GM04504 (cell line): ENCODE measurements around the gene LPO.

Experiments used
- DNase-seq: peaks from one replicate; pipeline ENCODE4 v3.0.0-alpha.2; 2012; ENCODE audit warnings: low read depth

The LPO gene

DNA sequence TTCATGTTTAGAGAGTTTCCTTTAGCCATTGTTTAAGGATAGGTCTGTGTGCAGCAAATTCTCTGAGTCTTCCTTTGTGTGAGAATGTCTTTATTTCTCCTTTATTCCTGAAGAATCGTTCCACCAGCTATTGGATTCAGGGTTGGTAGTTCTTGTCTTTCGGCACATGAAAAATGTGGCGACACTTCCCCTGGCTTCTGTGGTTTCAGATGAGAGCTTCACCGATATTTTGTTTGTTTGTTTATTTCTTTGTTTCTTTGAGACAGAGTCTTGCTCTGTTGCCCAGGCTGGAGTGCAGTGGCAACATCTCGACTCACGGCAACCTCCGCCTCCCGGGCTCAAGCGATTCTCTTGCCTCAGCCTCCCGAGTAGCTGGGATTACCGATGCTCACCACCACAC is 23.8 kb downstream of the LPO start:
- no peak for DNase-seq

DNA sequence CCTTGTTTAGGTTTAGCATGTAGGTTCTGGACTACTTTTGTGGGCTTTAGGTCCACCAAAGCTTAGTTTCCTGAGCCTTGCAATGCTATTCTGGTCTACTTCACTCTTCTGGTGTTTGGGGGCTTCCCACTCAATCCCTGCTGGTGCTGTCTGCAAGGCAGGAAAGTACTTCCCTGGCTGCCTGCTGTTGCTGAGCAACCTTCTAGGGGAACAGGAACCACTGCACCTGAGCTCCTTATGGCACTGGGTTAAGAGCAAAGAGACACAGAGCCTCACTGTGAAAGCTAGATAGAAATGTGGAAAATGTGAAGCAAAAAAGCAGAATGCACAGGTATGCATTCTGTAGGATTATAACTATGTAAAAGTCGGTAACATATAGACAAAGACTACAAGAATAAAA is 25.4 kb downstream of the LPO start:
- no peak for DNase-seq

DNA sequence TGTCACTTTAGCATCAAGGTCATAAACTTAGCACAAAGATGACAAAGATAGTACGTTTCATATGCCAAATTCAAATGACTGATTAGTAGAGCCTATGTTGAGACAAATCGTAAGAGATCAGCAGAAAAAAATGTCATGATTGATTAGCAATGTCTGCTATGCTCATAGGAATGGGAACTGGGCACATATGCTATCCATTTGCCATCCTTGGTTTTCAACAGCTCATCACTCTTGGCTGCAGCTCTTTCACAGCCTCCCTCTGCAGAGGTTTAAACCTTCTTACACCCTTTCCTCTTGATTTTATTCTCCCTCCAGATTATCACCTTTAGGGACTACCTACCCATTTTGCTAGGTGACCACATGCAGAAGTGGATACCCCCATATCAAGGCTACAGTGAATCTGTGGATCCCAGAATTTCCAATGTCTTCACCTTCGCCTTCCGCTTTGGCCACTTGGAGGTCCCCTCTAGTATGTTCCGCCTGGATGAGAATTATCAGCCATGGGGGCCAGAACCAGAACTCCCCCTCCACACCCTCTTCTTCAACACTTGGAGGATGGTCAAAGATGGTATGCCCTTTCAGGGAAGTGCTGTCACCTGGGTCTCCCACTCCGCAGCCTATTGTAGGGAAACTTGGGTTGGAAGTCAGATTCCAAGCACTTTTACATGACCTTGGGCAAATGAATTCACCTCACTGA is 26.2 kb downstream of the LPO start:
- DNase-seq, result no peak

DNA sequence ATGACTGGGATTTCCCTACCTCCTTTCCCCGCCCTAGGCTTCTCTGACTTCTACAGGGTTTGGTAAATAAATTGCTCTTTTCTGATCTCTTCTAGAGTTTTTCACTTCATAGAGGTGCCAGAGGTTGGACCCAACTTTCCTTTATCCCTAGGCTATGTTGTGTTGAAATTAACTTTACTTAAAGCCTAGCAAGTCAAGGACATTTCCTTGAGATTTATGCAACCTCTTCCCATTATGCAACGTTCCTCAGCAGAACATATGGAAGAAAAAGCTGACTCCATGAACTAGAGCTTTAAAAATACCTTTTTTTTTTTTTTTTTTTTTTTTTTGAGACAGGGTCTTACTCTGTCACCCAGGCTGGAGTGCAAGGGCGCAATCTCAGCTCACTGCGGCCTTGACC is 26.9 kb downstream of the LPO start:
- DNase-seq, result no peak

DNA sequence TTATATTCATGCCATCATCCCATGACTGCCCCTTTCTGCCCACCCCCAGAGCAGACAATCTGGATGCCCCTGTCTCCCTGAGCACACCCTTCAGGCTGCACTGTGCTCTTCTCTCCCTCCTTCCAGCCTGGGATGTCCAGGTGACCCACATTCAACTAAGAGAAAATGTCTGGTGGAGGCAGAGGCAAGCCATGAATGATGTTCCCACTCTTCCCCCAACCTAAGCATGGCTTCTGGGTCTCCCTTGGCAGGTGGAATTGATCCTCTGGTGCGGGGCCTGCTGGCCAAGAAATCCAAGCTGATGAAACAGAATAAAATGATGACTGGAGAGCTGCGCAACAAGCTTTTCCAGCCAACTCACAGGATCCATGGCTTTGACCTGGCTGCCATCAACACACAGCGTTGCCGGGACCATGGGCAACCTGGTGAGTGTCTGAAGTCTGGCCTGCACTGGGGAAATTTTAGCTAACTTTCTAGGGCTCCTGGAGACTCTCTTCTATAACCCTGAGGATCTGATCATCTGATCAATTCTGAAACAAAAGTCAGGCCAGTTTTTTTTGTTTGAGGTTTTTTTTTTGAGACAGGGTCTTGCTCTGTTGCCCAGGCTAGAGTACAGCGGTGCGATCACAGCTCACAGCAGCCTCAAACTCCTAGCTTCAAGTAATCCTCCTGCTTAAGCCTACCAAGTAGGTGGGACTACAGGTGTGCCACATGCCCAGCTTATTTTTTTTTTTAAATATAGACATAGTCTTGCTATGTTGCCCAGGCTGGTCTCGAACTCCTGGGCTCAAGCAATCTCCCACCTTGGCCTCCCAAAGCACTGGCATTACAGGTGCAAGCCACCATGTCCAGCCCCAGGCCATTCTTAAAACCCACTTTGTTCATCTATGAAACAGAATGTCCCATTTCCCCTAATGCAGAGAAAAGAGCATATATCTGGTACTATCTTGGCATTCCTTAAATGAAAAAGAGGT is 27.8 kb downstream of the LPO start:
- DNase-seq, result no peak

DNA sequence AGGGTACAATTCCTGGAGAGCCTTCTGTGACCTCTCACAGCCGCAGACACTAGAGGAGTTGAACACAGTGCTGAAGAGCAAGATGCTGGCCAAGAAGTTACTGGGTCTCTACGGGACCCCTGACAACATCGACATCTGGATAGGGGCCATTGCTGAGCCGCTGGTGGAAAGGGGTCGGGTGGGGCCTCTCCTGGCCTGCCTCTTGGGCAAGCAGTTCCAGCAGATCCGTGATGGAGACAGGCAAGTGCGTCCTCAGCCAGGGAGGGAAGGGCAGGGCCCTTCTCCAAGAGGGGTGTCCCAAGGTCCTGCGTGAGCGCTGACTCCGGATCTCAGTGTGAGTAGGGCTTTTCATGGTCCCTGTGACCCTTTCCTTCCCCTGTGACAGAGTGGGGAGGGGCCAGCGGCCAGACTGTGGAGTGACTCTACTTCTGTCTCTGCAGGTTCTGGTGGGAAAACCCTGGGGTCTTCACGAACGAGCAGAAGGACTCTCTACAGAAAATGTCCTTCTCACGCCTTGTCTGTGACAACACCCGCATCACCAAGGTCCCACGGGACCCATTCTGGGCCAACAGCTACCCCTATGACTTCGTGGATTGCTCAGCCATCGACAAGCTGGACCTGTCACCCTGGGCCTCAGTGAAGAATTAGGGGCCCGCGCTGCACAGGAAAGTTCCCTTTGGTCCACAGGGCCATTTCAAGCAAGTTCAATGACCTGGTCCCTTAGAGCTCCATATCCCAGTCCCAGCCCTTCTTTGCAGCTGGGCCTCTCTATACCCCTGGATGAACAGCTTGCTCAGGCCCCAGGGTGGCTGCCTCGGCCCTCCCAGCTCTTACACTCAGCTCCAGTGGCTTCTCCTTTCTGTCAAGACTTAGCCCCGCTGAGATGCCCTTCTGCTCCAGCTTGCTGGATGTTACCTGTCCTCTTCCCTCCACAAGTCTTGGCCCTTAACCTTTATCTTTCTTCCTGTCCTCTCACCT is 29.3 kb downstream of the LPO start:
- DNase-seq, result no peak

DNA sequence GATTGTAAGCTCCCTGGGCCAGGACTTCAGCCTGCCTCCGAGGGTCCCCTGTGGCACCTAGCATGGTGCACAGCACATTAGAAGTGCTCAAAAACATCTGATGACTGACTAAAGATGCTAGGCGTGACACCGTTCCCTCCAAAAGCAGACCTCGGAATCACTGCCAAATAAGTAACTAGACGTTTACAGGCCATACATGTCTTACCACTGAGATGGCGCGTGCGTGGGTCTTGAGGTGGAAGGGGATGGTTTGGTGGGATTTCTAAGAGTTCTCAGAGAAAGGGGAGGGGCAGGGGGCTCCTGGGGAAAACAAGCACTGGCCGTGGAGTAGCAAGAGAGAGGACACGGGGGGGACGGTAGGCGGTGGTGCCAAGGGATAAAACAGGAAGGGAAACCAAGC is 29.9 kb downstream of the LPO start:
- DNase-seq, result no peak

DNA sequence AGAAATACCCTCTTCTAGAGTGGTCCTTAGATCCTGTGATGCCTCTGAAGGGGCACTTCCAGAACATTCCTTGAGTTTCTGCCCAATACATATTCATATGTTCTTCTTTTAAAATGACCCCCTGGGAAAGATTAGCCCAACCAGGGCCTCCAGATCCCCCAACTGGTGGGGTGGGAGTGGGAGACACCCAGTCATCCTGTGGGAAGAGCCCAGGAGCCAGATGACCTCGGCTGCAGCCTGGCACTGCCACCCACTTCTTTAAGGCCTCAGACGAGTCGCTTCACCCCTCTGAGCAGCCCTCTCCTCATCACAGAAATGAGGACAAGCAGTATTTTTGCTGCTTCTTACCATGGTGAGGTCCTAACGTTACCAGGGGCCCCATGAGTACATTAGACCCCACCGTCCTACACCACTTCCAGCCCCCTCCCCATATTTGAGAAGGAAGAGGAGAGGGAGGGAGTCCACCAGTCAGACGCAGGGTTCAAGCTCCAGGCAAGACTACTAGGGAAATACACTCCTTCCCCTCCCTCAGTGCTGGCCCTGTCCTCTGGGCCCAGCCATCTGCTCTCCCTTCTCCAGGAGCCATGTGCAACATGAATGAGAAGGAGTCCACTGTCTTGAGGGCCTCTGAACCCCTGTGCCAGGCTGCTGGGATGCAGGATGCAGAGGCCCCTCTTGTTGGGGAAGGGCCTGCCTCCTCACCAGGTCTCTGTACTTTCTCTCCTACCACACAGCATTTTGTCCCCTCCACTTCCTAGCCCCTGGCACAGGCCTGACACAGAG is 30.6 kb downstream of the LPO start:
- no peak for DNase-seq

DNA sequence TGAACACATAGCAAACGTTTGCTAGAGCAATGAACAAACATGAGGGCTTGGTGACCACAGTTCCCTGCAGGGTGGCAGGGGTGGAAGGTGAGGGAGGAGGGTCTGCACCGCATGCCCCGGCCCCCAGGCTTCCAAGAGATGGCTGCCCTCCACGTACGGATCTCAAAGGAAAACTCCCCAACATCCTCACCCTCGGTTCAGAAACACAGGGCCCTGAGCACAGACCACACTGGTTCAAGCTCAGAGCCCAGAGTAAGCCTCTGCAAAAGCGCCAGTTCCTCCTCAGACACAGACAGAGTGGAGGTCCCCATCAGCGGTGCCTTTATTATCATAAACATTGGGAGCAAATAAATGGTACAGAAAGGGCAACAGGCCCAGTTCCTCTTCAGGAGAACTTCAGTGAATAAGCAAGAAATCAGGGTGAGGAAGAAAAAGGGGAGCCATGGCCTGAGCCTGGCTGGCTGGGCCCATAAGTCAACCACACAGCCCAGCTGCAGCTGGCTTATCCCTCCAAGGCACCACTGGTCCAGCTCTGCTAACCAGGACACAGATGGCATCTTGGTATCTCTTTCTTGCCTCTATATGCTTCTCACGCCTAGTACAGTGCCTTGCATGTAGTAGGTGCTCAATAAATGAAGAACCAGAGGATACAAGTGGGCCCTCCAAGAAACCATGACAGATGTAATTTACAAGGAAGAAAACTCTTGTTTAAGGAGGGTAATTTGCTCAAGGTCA is 31.3 kb downstream of the LPO start:
- no peak for DNase-seq

DNA sequence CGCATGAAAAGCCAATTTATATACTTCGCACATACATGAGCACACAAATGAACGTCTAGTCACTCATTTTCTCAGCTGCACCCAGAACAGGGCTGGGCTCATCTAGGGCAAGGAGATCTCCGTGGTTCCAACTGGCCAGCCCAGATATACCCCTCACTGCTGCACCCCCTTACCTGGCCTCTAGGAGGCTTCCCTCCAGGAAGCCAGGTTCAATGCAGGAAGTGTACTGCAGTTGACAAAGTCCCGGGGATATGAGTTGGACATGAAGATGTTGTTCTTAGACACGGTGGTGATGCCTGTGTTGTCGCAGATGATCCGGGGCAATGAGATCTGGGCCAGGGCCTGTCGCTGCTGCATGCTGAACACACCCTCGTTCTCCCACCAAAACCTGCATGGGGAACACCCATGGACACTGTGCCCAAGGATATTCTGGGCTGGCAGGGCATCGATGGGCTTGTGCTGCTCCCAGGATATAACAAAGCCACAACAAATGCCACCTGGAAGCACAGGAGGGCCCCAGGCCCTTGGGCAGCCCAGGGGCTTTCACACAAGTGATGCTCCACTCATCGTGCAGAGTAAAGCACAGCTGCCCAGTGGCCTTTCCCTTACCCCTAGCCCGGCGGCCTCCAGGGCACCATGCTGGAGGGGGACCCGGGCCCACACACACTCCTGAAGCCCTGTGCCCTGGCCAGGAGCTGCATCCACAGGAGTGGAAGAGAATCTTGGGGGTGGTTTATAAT is 32.3 kb downstream of the LPO start:
- no peak for DNase-seq

DNA sequence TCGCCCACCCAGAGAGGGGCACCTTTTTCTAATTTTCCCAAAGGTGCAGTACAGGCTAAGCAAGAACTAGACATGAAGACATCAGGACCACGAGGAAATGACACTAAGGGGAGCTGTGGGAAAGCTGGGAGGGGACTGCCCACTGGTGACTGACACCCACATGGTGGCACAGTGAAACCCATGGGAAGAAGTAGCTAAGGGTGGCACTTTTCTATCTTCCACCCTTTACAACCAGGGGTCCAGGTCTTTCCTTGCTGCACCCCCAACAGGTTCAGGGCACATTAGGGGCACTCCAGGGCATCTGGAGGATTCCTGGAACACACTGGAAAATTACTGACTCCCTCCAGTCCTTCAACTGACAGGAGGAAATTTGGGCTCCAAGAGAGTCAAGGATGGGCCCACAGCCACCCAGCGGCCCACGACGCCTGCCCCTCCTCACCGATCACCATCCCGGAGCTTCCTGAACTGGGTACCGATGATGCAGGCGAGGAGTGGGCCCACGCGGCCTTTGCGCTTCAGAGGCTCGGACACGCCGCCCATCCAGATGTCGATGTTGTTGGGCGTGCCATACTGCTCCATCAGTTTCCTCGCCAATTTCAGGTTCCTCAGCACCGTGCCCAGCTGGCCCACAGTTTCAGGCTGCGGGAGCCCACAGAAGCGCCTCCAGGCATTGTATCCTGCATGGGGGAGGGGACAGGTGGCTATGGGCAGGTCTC is 33.0 kb downstream of the LPO start:
- no peak for DNase-seq

DNA sequence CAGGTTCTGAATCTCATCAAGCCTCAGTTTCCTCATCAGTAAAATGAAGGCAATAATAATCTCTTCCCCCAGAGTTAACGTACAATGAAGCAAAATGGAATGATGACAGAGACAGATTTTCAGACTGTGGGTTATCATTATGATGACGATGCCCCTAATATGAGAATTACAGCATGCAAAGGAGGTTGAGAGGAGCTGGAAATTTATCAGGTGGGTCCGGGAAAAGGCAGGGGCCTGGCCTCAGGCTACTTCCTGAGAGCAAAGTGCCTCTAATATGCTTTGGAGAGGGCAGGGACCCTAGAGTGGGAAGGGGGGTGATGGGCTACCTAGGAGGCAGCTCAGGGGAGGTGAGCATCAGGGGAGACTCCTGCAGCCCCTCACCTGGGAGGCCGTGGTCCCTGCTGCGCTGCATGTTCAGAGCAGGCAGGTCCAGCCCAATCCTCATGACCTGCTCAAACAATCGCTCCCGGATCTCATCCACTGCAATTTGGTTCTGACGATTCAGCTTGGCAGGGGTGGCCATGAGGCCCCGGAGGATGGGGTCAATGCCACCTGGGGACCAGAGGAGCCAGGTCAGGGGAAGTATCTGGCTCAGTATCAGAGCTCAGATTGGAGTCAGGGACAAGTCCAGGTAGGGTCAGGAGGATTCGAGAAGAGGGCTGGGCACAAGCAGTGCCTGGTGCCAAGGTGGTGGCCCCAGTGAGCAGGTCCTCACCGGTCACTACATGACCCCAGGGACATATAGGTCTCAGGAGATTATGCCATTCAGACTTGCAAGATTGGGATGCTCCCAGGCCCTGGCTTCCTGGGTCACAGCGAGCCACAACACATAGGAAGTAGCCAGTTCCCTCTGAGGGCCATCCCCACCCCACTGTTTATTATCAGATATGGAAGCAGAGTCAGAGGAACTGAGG is 34.2 kb downstream of the LPO start:
- no peak for DNase-seq

DNA sequence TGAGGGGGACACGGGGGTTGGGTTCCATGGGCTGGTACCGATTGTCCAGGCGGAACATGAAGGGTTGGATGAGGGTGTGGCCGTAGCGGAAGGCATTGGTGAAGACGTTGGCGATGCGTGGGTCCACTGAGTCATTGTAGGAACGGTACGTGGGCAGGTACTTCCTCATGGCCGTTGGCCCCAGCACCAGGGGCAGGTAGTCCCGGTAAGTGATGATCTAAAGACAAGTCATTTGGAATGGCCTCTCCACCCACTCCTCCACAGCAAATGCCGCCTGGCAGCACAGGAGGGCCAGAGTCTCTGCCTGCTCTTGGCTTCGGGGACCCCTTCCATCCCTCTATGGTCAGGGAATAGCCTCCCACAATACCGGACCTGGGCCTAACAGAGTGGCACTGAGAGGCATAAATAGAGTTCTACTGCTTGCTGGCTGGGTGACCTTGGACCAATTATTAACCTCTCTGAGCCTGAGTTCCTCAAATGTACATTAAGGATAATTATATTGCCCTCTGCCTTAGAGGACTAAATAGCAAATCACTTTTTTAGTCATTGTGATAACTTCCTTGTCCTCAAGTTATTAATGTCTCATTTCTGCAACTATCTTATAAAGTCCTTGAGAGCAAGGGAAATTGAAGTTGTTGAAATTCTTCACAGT is 35.2 kb downstream of the LPO start:
- no peak for DNase-seq

DNA sequence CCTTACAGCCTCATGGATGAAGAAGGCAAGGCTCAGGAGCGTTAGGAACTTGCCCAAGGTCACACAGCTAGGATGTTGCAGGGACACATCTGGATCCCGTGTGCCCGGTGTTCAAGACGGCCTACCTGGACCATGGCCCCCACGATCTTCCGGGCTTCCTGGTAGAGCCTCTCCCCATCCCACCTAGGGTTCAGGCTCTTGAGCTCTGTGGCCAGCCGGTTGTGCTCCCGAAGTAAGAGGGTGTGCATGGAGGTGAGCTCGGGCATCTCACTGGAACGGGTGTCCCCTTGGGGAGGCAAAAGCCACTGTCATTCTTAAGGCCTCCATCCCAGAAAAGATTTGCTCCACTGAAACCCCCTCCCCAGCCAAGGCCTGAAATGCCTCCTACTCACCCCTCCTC is 37.0 kb downstream of the LPO start:
- no peak for DNase-seq

DNA sequence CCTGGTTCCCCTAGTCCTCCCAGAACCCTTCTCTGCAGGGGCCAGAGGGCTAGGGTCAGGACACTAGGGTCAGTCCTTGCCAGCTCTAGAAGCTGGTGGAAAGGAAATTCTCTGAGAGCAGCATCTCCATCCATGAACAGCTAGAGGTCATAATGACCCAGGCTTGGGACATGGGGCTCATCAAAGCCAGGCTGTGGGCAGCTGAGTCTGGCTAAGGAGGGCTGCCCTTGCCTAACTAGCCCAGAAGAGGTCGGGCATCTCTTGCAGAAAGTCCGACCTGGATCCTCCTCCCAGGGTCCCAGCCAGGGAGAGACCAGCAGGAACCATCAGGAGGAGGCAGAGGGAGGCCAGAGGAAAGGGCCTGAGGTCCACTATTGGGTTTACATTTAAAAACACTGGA is 38.0 kb downstream of the LPO start:
- no peak for DNase-seq

DNA sequence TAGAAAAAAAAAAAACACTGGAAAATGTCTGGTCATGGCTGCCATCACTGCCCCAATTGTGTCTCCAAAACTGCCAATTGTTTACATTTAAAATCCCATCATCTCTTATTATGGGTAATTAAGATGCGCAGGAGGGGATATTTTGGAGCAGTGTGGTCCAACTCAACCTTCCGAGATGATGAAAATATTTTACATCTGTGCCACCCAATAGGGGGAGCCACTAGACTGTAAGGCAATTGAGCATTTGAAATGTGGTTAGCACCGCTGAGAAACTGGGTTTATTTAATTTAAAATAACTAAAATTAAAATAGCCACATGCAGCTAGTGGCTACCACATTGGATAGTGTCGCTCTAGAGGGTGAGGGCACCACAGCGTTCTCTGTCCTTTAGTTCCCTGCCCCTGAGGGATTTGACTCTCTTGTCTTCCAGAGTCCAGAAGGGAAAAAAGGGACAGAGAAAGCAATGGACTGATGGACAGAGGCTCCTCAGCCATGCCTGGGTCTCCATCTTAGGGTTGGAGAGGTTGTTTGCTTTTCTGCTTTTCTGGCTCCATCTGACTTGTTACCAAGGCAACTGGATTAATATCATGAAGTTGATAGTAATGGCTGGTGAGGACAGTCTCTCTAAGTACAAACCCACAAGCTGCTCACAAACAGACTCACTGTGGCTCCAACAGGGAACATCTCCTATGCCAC is 38.9 kb downstream of the LPO start:
- no peak for DNase-seq
